Activated CD4-positive, alpha-beta T cell treated with anti-CD3 and anti-CD28 coated beads, Interleukin-2, amount 50 U/mL, for 16 hours (primary cell): ENCODE measurements around the gene TLCD5.

Source experiments
- DNase-seq: peaks from one replicate; pipeline ENCODE4 v3.0.0-alpha.2; 2020

Gene TLCD5

DNA sequence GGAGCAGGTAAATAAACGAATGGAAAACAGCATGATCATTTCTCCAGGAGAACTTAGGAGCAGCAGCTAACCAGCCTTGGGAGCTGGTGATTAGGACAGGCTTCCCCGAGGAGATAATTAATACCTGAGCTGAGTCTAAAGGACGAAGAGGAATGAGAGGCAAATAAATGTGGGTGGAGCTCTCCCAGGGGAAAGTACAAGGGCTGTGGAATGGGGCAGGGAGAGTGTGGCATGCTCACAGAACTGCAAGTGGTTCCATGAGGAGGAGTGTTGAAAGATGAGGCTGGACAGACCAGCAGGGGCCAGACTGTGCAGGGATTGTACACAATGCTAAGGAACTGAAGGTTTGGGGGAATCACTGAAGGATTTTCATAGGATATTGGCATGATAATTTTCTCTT, 14.2 kb upstream of the TLCD5 start:
- DNase-seq, result no peak

GRCh38 chr11:120314861-120315260, 10.2 kb upstream of the TLCD5 start:
- no peak for DNase-seq

DNA sequence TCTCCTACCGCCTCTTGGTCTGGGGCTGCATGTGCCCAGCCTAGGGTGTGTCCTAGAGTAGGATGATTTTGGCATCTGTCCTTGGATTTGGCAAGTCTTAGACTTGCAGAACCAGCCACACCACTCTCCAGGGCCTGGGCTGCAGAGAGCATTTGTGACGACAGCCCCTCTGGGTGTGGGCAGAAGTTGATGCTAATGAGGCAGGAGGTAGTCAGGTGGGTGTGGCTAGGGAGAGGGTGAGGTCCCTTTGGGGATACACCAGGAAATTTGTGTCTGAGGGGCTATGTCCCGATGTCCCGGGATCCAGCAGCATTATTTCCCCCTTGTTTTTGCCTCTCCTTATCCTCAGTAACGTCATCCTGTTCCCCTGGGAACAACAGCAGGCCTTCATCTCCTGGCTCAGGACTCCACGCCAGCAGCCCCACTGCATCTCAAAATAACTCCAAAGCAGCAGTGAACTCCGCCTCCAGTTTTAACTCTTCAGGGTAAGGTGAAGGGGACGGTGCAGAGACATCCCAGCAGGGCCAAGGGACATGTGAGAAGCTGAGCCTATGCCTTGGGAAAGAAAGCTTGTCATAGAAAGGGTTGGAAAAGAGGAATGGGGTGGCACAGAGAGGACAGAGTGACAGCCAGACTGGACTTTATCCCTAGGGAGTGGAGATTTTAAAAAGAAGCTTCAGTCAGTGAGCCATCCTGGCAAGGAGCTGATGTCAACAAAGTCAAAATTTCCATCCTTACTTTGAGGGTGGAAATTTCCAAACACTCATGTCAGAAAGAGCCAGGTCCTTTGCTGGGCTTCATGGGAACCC, 8.0 kb upstream of the TLCD5 start:
- DNase-seq, result no peak

- no peak for DNase-seq
Observed at GRCh38 chr11:120317689-120318480, 7.2 kb upstream of the TLCD5 start.

DNA sequence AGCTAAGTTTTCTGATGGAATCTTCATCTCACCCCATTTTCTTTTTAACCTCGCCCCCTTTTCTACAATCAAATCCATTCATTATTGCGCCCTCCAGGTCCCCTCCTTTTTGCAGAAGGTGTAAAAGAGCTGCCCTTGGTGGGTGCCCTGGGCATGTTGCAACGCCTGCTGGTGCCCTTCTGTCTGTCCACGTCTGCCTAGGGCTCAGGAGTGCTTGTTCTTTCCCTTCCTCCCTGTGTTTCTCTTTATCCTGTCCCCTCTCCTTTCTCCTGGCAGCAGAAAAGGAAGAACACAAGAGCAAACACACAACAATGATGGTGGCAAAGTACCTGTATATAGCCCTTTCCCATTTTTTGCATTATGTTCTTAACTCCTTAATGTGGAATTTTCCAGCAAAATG, 6.2 kb upstream of the TLCD5 start:
- DNase-seq, result no peak

- no peak for DNase-seq
Observed at GRCh38 chr11:120326228-120326627, 1.1 kb downstream of the TLCD5 start.

DNA sequence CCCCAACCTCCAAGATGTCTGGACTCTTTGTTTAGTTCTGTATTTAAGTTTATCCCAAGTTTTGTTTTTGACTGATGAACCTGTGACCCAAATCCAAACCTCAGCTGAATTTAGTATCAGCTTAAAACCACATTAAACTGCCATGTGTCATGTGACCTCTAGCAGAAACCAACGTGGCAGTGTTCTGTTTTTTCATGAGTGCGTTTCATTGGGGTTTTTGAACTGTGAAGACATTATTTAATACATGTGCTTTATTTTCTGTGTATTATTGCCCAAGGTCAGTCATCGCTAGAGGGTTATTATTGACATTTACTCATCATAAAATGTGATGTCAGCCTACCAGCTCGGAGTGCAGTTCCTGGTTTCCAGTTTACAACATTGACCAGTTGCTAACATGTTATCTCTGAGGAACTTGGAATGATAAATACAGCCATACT, 1.8 kb downstream of the TLCD5 start:
- DNase-seq, result no peak

GRCh38 chr11:120327311-120327710, 2.2 kb downstream of the TLCD5 start:
- DNase-seq, result no peak

GRCh38 chr11:120329556-120329955, 4.5 kb downstream of the TLCD5 start:
- no peak for DNase-seq

- no peak for DNase-seq
Observed at GRCh38 chr11:120330045-120330444, 4.9 kb downstream of the TLCD5 start.

DNA sequence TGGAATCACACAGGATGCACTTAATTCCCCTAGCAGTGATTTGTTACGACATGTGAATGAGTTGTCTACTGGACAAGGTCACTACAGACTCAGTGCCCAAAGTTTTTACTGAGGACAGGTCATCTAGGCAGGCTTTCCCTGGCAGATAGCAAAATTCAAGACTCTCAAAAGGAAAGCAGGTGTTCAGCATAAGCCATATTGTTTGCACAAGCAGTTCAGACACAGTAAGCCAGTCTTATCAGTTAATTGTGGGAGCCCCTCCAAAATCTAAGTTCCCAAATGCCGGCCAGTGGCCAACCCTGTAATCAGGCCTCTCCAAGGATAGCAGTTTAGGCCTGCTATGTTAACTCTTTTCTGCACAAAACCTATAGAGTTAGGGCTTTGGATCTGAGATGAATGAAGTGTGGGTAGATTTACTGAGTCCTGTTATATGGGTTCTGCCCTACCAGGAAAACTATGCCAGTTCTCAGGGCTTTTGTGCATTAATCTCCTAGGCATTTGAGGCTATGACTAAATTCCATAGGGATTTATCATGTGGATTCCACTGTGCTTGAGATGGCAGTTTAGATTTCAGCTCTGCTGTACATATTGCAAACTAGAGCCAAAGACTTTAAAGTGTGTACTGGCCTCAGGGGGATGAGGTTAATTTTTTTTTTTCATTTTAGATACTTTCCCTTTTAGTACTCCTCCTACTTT, 6.3 kb downstream of the TLCD5 start:
- no peak for DNase-seq

DNA sequence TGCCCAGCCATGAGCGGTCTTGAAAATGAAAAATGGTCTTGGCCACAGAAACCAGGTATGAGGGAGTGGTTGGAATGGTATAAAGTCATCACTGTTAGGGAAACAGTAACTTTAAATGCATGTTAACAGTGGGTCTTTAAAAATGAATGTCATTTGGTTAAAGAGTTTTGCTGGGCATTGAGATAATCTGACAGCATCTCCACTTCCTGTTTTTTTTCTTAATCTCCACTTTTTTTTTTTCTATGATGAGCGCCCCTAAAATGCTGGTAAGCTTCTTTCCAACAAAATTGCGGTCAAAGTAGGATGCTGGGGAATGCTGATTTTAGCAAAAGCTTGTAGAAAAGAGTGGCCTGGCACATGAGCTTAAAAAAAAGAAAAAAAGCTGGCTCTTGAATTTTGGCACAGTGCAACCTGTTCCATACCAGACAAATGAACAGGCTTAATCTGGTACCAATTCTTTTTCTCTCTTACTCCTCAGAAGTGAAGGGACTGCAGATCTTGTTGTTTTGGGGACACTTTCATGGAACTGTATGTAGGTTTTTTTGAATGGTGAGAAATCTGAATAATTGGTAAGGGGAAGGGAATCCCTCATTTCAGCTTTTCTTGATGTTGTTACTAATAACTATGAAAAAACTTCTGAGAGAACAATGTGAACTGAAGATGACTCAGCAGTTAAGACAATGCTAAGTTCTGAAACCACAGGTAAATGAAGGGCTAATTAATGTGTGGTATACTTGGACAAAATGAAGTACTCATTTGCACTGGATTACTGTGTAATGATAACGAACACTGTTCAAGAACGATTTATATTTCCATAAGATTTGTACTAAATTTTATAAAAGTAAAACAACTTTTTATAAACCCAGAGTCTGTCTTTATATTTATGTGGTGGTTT, 8.0 kb downstream of the TLCD5 start:
- no peak for DNase-seq

GRCh38 chr11:120333801-120334200, 8.7 kb downstream of the TLCD5 start:
- no peak for DNase-seq

- DNase-seq, result no peak
Observed at GRCh38 chr11:120334332-120334731, 9.2 kb downstream of the TLCD5 start.

GRCh38 chr11:120334894-120335462, 9.9 kb downstream of the TLCD5 start:
- DNase-seq, result peak; percentile 76

GRCh38 chr11:120335556-120335907, 10.4 kb downstream of the TLCD5 start:
- DNase-seq, result no peak

GRCh38 chr11:120335908-120336640, 11.0 kb downstream of the TLCD5 start, which contains the start of gene ARHGEF12:
Gene ARHGEF12, plus strand, starts transcription at chr11:120336413. Its CDS starts 831 bp downstream, at chr11:120337244.
- peak; percentile 88 for DNase-seq

DNA sequence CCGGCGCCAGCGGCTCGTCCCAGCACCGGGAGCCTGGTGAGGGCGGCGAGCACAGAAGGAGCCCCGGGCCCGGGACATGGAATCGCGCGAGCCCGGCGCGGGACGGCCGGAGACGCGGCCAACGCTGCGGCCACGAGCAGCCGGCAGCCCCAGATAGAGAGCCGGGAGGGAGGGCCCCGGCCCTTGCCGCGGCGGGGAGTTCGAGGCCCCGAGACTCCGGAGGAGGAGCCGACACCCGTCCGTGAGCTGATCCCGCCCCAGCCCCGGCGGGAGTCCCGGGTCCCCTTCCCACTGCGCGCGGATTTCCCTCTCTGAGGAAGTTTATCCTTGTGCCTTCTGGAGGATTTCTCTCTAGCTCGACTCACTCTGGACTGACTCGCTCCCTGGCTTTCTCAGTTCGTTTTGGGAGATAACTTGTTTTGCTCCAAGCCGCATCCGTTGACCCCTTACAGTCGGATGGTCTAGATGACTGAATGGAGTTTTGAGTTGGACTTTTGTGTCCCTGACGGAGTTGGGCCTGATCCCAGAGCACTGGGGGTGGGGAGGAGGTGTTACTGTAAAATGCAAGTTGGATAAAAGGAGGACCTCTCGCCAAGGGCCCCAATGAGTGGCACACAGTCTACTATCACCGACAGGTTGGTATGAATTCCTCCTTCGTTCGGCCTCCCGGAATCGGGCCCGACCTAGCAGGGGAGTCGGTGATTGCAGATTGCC, 11.7 kb downstream of the TLCD5 start:
- peak; percentile 24 for DNase-seq

GRCh38 chr11:120337355-120338106, 12.4 kb downstream of the TLCD5 start:
- DNase-seq, result no peak
